ENCODE results near the gene FLNC.

Gene FLNC

GRCh38 chr7:128801003-128801402 lies 29.2 kb upstream of the FLNC start:
- no peak for DNase-seq (ENCODE audit: low spot score)

DNA sequence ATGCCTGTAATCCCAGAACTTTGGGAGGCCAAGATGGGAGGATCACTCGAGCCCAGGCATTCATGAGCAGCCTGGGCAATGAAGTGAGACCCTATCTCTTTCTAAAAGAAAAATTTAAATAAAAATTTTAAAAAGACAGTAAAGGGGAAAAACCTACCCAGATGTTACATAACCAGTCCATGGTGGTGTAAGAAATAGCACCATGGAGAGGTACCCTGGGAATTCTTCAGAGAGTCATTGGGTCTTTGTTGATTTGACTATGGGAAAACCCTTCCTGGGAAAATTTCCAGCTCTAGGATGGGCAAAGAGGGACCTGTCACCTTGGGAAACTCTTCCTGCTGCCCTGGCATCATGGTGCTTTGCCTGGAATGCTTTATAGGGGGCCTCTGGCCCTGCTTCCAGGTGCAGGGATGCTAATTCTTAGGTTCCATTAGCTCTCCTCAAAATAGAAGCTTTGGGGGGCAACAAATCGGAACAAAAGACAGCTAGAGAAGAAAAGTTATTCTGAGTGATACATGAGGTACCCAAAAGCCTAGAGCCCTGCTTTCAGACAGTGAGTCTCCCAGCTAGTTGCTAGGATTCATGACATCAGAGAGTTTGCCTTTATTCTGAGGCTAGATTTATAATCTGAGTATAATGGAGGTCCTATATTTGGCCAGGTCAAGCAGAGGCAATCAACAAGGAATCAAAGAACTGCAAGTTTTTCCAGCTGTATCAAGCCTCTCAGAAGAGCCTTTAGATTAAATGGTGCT lies 28.4 kb upstream of the FLNC start:
- DNase-seq (ENCODE audit: low spot score): no peak

DNA sequence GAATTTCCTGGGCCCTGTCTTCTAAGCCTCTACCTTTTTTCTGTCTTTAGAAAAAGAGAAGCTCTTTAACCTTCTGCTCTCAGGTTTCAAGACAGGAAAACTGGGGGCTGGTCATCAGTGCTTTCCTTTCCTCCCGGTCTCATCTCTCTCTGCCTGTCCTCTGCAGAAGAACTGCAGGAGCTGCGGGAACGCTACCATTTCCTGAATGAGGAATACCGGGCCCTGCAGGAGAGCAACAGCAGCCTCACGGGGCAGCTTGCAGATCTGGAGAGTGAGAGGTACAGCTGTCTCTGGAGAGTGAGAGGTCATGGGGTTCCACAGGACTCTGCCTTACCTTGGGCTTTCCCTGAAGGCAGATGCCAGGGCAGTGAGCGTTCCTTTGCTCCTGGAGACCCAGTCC lies 25.7 kb upstream of the FLNC start:
- no peak for DNase-seq (ENCODE audit: low spot score)

DNA sequence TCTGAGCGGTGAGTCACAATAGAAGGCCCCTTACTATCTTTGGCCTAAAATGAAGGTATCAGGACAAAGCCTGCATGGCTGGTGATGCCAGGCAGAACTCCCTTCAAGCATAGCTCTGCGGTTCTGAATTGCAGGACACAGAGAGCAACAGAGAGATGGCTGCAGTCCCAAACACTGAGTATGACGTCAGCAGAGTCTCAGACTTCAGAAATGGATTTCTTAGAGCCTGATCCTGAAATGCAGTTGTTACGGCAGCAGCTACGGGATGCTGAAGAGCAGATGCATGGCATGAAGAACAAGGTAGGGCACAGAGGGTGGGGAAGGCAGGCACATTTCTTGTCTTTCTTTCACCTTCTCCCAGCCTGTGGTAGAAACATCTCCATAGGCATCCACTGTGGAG lies 25.0 kb upstream of the FLNC start:
- no peak for DNase-seq (ENCODE audit: low spot score)

- no peak for DNase-seq (ENCODE audit: low spot score)
Measured at GRCh38 chr7:128807191-128807590, 23.0 kb upstream of the FLNC start.

DNA sequence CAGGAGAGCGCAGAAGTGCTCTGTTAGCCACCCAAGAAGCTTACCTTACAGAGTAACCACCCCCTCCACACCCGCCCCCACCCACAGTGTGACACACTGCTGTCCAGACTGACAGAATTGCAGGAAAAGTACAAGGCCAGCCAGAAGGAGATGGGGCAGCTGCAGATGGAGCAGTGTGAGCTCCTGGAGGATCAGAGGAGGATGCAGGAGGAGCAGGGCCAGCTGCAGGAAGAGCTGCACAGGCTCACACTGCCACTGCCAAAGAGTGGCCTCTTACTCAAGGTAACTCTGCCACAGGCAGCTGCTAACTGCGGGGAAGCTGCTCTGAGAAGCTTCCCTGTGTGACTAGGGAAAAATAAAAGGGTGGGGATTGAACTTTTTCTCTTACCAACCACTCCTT lies 20.8 kb upstream of the FLNC start:
- no peak for DNase-seq (ENCODE audit: low spot score)

- DNase-seq (ENCODE audit: low spot score): no peak
Measured at GRCh38 chr7:128810473-128810872, 19.7 kb upstream of the FLNC start.

GRCh38 chr7:128810997-128811396 lies 19.2 kb upstream of the FLNC start:
- DNase-seq (ENCODE audit: low spot score): no peak

GRCh38 chr7:128811631-128812430 lies 18.4 kb upstream of the FLNC start:
- no peak for DNase-seq (ENCODE audit: low spot score)

- no peak for DNase-seq (ENCODE audit: low spot score)
Measured at GRCh38 chr7:128812514-128813168, 17.6 kb upstream of the FLNC start.

- DNase-seq (ENCODE audit: low spot score): no peak
Measured at GRCh38 chr7:128814499-128814898, 15.7 kb upstream of the FLNC start.

DNA sequence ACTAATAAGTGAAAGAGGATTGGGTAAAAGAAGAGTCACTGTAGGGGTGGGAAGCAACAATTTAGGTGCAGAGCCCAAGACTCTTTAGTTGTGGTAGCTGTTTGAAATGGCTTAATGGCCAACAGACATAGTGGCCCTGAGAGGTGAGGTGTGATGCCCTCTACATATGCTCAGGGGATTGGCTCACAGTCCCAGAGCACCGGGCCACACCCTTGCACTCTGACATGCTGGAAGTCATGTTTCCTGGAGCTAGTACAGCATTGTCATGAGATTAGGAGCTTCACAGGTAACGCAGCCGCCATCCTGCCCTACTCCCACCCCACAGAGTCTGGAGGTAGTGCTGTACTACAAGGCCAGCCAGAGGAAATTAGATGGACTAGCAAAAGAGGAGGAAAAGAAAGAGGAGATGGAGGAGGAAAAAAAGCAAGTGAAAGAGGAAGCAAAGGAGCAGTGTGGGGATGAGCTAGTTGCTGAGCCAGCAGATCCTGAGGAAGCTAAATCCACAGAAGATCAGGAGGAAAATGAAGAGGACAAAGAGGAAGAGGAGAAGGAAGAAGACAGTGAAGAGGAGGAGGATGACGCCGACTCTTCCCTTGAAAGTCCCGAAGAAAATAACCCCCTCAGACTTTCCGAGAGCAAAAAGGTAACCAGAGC lies 14.8 kb upstream of the FLNC start:
- DNase-seq (ENCODE audit: low spot score): no peak

DNA sequence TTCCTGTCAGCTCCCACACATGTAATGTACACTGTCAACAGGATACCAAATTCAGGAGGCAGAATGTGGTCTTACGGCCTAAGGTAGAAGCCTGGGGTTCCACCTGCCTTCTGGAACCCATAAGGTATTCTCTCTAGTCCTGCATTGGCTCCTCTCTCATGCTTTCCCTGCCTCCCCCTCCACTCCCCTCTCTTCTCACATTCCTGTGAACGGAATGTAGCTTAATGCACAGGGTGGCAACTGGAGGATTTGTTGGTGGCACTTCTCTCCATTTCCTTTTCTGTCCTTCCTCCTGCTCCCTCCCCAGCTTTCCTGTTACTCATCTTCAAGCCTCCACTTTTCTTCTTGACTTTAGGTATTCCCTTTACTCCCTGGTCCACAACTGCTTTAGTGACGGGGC lies 11.5 kb upstream of the FLNC start:
- no peak for DNase-seq (ENCODE audit: low spot score)

GRCh38 chr7:128821724-128822123 lies 8.5 kb upstream of the FLNC start:
- DNase-seq (ENCODE audit: low spot score): no peak

DNA sequence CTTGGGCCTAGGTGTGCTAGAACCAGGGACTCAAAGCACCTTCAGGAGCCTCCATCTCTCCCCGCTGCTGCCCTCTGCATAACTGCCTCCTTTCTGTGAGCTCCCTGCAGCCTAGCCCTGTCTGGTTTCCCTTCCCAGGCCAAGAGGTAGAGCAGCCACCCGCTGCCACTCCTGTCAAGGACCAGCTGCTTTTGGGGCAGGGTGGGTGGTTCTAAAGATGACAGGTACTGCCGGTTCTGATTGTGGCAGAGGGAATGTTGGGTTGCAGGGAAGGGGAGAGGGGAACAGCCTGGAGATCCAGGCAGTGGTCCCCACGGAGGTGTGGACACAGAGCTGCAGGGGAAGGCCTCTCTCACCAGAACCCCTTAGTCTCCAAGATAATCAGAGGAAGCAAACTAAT lies 3.7 kb upstream of the FLNC start:
- no peak for DNase-seq (ENCODE audit: low spot score)

- no peak for DNase-seq (ENCODE audit: low spot score)
Measured at GRCh38 chr7:128826916-128827247, 3.3 kb upstream of the FLNC start.

DNA sequence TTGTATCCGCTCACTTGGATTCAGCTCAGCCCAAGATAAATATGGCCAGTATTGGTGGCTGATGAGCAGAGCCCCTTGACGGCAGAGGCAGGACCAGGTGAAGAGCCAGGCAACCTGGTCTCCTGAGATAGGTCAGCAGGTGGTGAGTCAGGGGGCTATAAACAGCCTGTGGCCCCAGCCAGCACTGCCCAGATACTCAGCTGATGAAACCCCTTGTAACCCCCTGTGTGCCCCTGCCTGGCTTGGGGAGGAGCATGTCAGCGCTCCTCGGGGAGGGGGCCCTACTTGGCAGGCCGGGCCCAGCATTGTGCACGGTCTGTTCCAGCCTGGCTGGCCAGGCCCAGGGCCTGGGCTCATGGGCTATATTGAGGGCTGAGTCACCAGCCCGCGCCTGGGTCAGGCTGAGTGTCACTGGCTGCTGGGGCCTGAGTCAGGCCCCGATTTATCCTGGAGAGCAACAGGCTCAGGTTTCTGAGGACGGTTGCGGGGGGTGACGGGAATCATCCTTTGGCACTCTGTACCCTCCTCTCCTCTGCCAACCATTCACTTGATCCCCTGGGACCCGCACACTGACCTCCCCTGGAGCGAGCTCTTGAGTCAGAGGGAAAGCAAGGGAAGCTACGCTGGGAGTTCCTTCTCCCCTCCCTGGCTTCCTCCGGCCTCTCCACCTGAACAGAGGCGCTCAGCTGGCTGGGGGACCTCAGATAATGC lies 2.8 kb upstream of the FLNC start:
- peak; percentile 65 for DNase-seq (ENCODE audit: low spot score)

DNA sequence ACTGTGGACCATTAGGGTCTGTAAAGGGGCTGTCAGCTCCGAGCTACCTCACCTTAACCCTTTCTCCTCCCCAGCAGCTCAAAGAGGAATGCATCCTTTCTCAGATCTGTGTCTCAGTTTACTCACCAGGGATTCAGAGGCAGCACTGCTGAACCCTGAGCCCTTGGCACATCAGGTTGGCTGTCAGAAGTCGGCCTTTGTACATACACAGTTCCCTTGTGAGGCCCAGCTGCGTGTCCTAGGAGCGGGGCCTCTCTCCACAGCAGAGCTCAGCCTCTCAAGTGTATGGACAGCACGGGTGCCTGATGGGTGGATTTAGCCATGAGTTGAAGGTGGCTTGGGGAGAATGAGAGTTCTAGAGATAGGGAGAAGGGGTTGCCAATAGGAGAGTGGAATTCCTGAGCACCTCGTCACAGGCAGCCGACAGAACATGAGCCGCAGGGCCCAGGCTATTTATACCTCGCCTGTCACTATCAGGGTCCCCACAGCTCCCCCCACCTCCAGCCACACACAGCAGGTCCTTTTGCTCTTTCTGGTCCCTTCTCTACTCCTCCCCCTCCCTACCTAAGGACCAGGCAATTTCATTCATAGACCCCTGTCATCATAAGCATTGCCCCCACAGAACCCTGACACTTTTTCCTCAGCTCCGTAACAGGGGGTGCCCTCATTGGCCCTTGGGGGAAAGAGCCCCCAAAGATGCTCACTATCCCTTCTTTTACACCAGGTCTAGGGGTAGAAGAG lies 2.1 kb upstream of the FLNC start:
- no peak for DNase-seq (ENCODE audit: low spot score)

DNA sequence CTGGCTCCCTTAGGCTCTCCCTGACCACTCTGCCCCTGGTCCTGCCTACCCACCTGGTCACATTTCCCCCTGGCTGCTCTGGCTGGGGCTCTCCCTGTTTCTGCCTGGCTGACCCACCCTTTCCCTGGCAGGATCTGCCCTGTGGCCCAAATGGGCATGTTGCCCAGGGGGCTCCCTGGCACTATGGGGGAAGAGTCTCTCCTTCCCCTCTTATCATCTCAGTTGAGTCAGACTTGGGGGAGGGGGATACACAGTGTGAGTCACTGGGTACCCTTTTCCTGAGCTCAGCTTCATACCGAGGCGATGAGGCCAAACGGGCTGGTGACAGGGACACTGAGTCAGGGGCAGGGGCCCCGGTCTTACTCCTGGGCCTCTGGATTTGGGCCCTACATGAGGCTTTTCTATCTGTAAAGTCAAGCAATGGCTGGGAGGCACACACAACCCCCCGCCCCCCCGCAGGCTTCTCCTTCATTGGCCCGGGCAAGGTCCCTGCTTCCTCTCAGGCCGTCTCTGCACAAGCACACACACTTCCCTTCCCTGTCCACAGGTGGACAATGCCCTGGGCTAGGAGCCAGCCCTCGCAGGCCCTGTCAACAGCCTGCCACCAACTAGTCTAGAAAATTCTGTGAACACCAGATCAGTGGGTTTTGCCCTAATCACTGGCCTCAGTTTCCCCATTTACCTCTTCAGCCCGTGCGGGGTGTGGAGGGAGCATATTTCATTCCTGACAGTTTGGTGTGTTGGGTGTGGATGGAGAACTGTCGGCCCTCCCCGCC lies 627 bp upstream of the FLNC start:
- no peak for DNase-seq (ENCODE audit: low spot score)

GRCh38 chr7:128831178-128831993 lies 1.2 kb downstream of the FLNC start:
- no peak for DNase-seq (ENCODE audit: low spot score)
